ENCODE data around the gene GPATCH1.
"Not testable (repeated sequence)": the region's sequence is repeated elsewhere in the genome, so short reads cannot be mapped to it uniquely, and the experiment has no call there.

Gene GPATCH1

DNA sequence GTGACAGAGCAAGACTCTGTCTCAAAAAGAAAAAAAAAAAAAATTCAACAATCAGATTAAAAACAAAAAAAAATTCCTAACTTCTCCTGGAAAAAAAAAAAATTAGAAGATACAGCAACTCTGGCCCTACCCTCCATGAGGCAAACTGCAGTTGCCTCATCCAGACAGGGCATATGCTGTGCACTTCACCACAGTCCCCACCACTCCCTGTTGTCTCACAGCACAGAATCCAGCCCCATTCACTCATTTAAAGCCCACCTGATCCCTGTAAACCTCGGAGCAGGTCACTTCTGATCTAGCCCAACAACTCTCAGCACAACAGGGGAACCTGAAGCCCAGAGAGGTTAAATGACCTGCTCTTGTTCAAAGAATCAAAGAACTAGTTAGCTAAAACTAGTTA lies 41.2 kb upstream of the GPATCH1 start:
- H3K36me3 ChIP-seq, result peaks cover 32% of the 10 kb centered on the region
- no peaks in the 10 kb centered on the region for H3K27me3 ChIP-seq (ENCODE audit: insufficient read depth, low read depth, severe bottlenecking)
- no peak for TF ChIP-seq CTCF (IDR thresholded peaks at IDR 0.05; ENCODE audit: low read depth, low read length)
- DNase-seq, result no peak
- H3K4me3 ChIP-seq (ENCODE audit: low read depth, low read length), result no peak overlapping the region
- peak overlapping the region; percentile 80 for H3K27ac ChIP-seq
- H3K9me3 ChIP-seq (ENCODE audit: severe bottlenecking), result no peaks in the 10 kb centered on the region

DNA sequence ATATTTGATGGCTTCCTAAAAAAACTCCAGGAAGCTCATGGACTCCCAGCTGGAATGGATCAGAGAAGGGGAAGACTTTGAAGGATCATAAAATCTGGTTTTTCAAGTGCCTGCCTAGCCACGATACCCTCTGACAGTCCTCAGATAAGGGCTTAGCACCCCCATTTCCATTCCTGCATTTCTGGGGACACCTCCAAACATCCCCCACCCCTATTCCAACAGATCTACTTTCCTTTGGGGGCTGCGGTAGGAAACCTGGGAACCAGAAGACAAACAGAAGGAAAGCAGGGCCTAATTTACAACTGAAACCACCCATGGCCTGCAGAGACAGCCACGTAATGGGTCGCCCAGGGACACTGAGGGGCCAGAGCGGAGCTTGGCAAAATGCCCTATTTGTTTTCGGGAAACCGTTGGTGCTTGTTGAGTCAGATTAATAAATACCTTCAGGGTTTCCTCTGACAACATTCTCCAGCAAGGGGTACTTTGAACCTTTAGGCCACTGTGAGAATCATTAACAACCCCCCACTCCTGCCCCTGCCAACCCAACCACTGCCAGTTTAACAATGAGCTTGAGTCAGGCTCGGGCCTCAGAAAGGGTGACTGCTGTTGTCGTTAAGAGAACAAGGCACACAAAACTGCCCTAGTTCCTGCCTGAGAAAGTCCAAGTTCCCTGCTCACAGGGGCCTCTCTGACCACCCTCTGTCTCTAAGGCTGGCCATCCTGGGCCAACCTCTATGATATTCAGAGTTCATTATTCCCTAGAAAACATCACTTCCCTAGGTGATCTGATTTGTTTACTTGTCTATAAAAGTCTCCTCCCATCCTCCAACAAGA lies 39.8 kb upstream of the GPATCH1 start:
- H3K27ac ChIP-seq, result no peak overlapping the region
- DNase-seq, result no peak
- peaks cover 24% of the 10 kb centered on the region for H3K36me3 ChIP-seq
- H3K9me3 ChIP-seq (ENCODE audit: severe bottlenecking), result no peaks in the 10 kb centered on the region
- H3K27me3 ChIP-seq (ENCODE audit: insufficient read depth, low read depth, severe bottlenecking), result no peaks in the 10 kb centered on the region
- H3K4me3 ChIP-seq (ENCODE audit: low read depth, low read length), result no peak overlapping the region
- no peak for TF ChIP-seq CTCF (IDR thresholded peaks at IDR 0.05; ENCODE audit: low read depth, low read length)

- H3K4me3 ChIP-seq (ENCODE audit: low read depth, low read length); H3K27ac ChIP-seq; DNase-seq; H3K9me3 ChIP-seq (ENCODE audit: severe bottlenecking); H3K27me3 ChIP-seq (ENCODE audit: insufficient read depth, low read depth, severe bottlenecking): not testable (repeated sequence)
- peaks cover 22% of the 10 kb centered on the region for H3K36me3 ChIP-seq
Observed at GRCh38 chr19:33041828-33042160, 39.2 kb upstream of the GPATCH1 start.

GRCh38 chr19:33047422-33047821 lies 33.6 kb upstream of the GPATCH1 start:
- Histone ChIP-seq H3K36me3 (peaks cover 23% of the 10 kb centered on the region), H3K27ac (no peak overlapping the region), H3K27me3 (ENCODE audit: insufficient read depth, low read depth, severe bottlenecking) (no peaks in the 10 kb centered on the region), H3K4me3 (ENCODE audit: low read depth, low read length) (no peak overlapping the region), H3K9me3 (ENCODE audit: severe bottlenecking) (no peaks in the 10 kb centered on the region)
- no peak for TF ChIP-seq CTCF (IDR thresholded peaks at IDR 0.05; ENCODE audit: low read depth, low read length)
- DNase-seq, result no peak

GRCh38 chr19:33048806-33049676 lies 31.9 kb upstream of the GPATCH1 start:
- no peaks in the 10 kb centered on the region for H3K9me3 ChIP-seq (ENCODE audit: severe bottlenecking)
- H3K27me3 ChIP-seq (ENCODE audit: insufficient read depth, low read depth, severe bottlenecking), result no peaks in the 10 kb centered on the region
- H3K27ac ChIP-seq, result no peak overlapping the region
- no peak for DNase-seq
- TF ChIP-seq CTCF (IDR thresholded peaks at IDR 0.05; ENCODE audit: low read depth, low read length), result no peak
- peaks cover 18% of the 10 kb centered on the region for H3K36me3 ChIP-seq
- H3K4me3 ChIP-seq (ENCODE audit: low read depth, low read length), result no peak overlapping the region

- Histone ChIP-seq H3K4me3 (ENCODE audit: low read depth, low read length) (no peak overlapping the region), H3K9me3 (ENCODE audit: severe bottlenecking) (no peaks in the 10 kb centered on the region), H3K36me3 (peaks cover 26% of the 10 kb centered on the region), H3K27ac (no peak overlapping the region), H3K27me3 (ENCODE audit: insufficient read depth, low read depth, severe bottlenecking) (no peaks in the 10 kb centered on the region)
- no peak for TF ChIP-seq CTCF (IDR thresholded peaks at IDR 0.05; ENCODE audit: low read depth, low read length)
- DNase-seq, result no peak
Observed at GRCh38 chr19:33050110-33050509, 30.9 kb upstream of the GPATCH1 start.

Measured in WERI-Rb-1 (cell line).